Tibial artery (tissue), 4 donors: ENCODE results near the gene NDUFB2.

Experiments
- DNase-seq, 2 donors: peaks; one replicate each; pipeline ENCODE4 v3.0.0-alpha.2; 2019
- H3K27ac ChIP-seq, 2 donors: fragments of 200-600 bp; sonication (generic) in 1 of 2; 1 replicate in 1 of 2; 2 replicates in 1 of 2; pipeline ENCODE4 v1.5.1; 2018 to 2019; ENCODE audit warnings: mild to moderate bottlenecking in 1 of 2
- H3K27me3 ChIP-seq, 2 donors: fragments of 200-600 bp; sonication (generic) in 1 of 2; one replicate each; pipeline versions ENCODE4 v1.5.1 to v1.6.0; 2016 to 2019
- H3K36me3 ChIP-seq, 3 donors: fragments of 200-600 bp; sonication (generic) in 2 of 3; one replicate each; pipeline ENCODE4 v1.5.1; 2016 to 2019; ENCODE audit warnings: mild to moderate bottlenecking in 2 of 3
- H3K4me1 ChIP-seq, 4 donors: fragments of 200-600 bp; sonication (generic) in 2 of 4; 1 replicate in 3 of 4; 2 replicates in 1 of 4; pipeline ENCODE4 v1.5.1; 2016 to 2019
- H3K4me3 ChIP-seq, 2 donors: fragments of 200-600 bp; sonication (generic) in 1 of 2; 1 replicate in 1 of 2; 2 replicates in 1 of 2; pipeline ENCODE4 v1.5.1; 2018 to 2019; ENCODE audit warnings: mild to moderate bottlenecking in 2 of 2
- H3K9me3 ChIP-seq, 3 donors: fragments of 200-600 bp; sonication (generic) in 1 of 3; one replicate each; pipeline ENCODE4 v1.5.1; 2016 to 2019
- CTCF ChIP-seq, 2 experiments: fragments of 200-600 bp in 1 of 2; fragments of 450-650 bp in 1 of 2; IDR thresholded peaks; one replicate each; pipeline ENCODE4 v1.5.1; 2017 to 2019; ENCODE audit warnings: antibody characterized with exemption in 2 of 2, mild to moderate bottlenecking in 1 of 2, moderate library complexity in 1 of 2
- intact Hi-C: fragments of 100-400 bp; cut with DNase I; formaldehyde crosslinking; loops from one replicate; pipeline ENCODE4 v1.15.0; 2023; ENCODE audit warnings: low total_unique reads

NDUFB2 gene

GRCh38 chr7:140653319-140654108, 43.0 kb upstream of the NDUFB2 start:
- intact Hi-C loops = loop anchor here (5.0 kb wide), 1 partner anchor 136 kb away; no protein-coding TSS in a partner anchor
- peak; percentile 58 to 64 for DNase-seq

GRCh38 chr7:140654109-140654387, 42.5 kb upstream of the NDUFB2 start:
- Histone ChIP-seq H3K27ac (no peak overlapping the region), H3K36me3 (no peaks in the 10 kb centered on the region), H3K4me3 (no peak overlapping the region), H3K4me1 (peaks cover 0 to 21% (median 7%) of the 10 kb centered on the region in 4 donors), H3K9me3 (no peaks in the 10 kb centered on the region), H3K27me3 (peaks cover 0 to 12% of the 10 kb centered on the region in 2 donors)
- intact Hi-C loops = loop anchor here (5.0 kb wide), 1 partner anchor 137 kb away; no protein-coding TSS in a partner anchor
- no peak for TF ChIP-seq CTCF (IDR thresholded peaks at IDR 0.05)
- no peak for DNase-seq

More at GRCh38 chr7:140653319-140654108, 43.0 kb upstream of the NDUFB2 start:
- Histone ChIP-seq H3K27ac (no peak overlapping the region), H3K9me3 (no peaks in the 10 kb centered on the region), H3K4me1 (peaks cover 0 to 21% (median 7%) of the 10 kb centered on the region in 4 donors), H3K36me3 (no peaks in the 10 kb centered on the region), H3K4me3 (no peak overlapping the region), H3K27me3 (peaks cover 0 to 10% of the 10 kb centered on the region in 2 donors)
- TF ChIP-seq CTCF (IDR thresholded peaks at IDR 0.05) = peak; percentile 78 to 85

- Histone ChIP-seq H3K9me3 (no peaks in the 10 kb centered on the region), H3K36me3 (no peaks in the 10 kb centered on the region), H3K27ac (no peak overlapping the region), H3K4me1 (peaks cover 0 to 21% (median 7%) of the 10 kb centered on the region in 4 donors), H3K27me3 (peaks cover 0 to 15% of the 10 kb centered on the region in 2 donors), H3K4me3 (no peak overlapping the region)
- no peak for TF ChIP-seq CTCF (IDR thresholded peaks at IDR 0.05)
- intact Hi-C loops = loop anchor here (5.0 kb wide), 1 partner anchor 137 kb away; no protein-coding TSS in a partner anchor
- DNase-seq = peak; percentile 8 to 11
Measured at GRCh38 chr7:140654661-140655060, 41.8 kb upstream of the NDUFB2 start.

GRCh38 chr7:140655511-140656408, 40.7 kb upstream of the NDUFB2 start:
- TF ChIP-seq CTCF (IDR thresholded peaks at IDR 0.05) = no peak
- Histone ChIP-seq H3K4me3 (peak overlapping the region in 1 of 2 donors; percentile 39), H3K27me3 (peaks cover 0 to 16% of the 10 kb centered on the region in 2 donors), H3K9me3 (no peaks in the 10 kb centered on the region), H3K27ac (no peak overlapping the region), H3K36me3 (no peaks in the 10 kb centered on the region), H3K4me1 (peaks cover 0 to 21% (median 7%) of the 10 kb centered on the region in 4 donors)
- DNase-seq = peak; percentile 9 to 44
- intact Hi-C loops = no loop called here

GRCh38 chr7:140656548-140657515, 39.7 kb upstream of the NDUFB2 start:
- peak; percentile 55 to 70 for DNase-seq
- no peak for TF ChIP-seq CTCF (IDR thresholded peaks at IDR 0.05)
- intact Hi-C loops = no loop called here
- Histone ChIP-seq H3K27ac (peak overlapping the region in 1 of 2 donors; percentile 15), H3K27me3 (peaks cover 0 to 12% of the 10 kb centered on the region in 2 donors), H3K4me3 (peak overlapping the region; percentile 17 to 39), H3K9me3 (no peaks in the 10 kb centered on the region), H3K4me1 (peaks cover 0 to 21% (median 8%) of the 10 kb centered on the region in 4 donors), H3K36me3 (no peaks in the 10 kb centered on the region)
